ENCODE measurements around the gene TCL1B. TPM values are rescaled to one million over a fixed set of nuclear protein-coding genes. Genes with fewer than 3 reads are reported as not detected.

The TCL1B gene
- total RNA-seq, 3 donors from 2014 or later: not detected

GRCh38 chr14:95651028-95651427 is 35.2 kb upstream of the TCL1B start:
- ATAC-seq (no peak), DNase-seq (no peak)
- no peaks in the 10 kb centered on the region for H3K9me3 ChIP-seq
- no peak overlapping the region for H3K4me3 ChIP-seq
- TF ChIP-seq CTCF (IDR thresholded peaks at IDR 0.05): no peak
- H3K36me3 ChIP-seq (ENCODE audit: low read depth): no peaks in the 10 kb centered on the region
- intact Hi-C loops (cut with DNase I, micrococcal nuclease): no loop called here
- no peaks in the 10 kb centered on the region for H3K4me1 ChIP-seq (ENCODE audit: low read depth)

- DNase-seq: no peak
- no peak for ATAC-seq
- TF ChIP-seq CTCF (IDR thresholded peaks at IDR 0.05): no peak
- Histone ChIP-seq H3K9me3 (no peaks in the 10 kb centered on the region), H3K36me3 (ENCODE audit: low read depth) (no peaks in the 10 kb centered on the region), H3K4me3 (no peak overlapping the region), H3K4me1 (ENCODE audit: low read depth) (no peaks in the 10 kb centered on the region)
- intact Hi-C loops (cut with DNase I, micrococcal nuclease): no loop called here
Measured at GRCh38 chr14:95651821-95652583, 34.2 kb upstream of the TCL1B start.

- intact Hi-C loops (cut with DNase I, micrococcal nuclease): no loop called here
- no peak overlapping the region for H3K4me3 ChIP-seq
- no peaks in the 10 kb centered on the region for H3K36me3 ChIP-seq (ENCODE audit: low read depth)
- no peaks in the 10 kb centered on the region for H3K9me3 ChIP-seq
- ATAC-seq: no peak
- H3K4me1 ChIP-seq (ENCODE audit: low read depth): no peaks in the 10 kb centered on the region
- TF ChIP-seq CTCF (IDR thresholded peaks at IDR 0.05): no peak
- no peak for DNase-seq
Measured at GRCh38 chr14:95652690-95653089, 33.5 kb upstream of the TCL1B start.

- Histone ChIP-seq H3K36me3 (ENCODE audit: low read depth) (no peaks in the 10 kb centered on the region), H3K4me1 (ENCODE audit: low read depth) (no peaks in the 10 kb centered on the region), H3K4me3 (no peak overlapping the region), H3K9me3 (no peaks in the 10 kb centered on the region)
- TF ChIP-seq CTCF (IDR thresholded peaks at IDR 0.05): no peak
- ATAC-seq (no peak), DNase-seq (no peak)
- intact Hi-C loops (cut with DNase I, micrococcal nuclease): no loop called here
Measured at GRCh38 chr14:95655461-95655860, 30.8 kb upstream of the TCL1B start.

GRCh38 chr14:95656634-95657033 is 29.6 kb upstream of the TCL1B start:
- TF ChIP-seq CTCF (IDR thresholded peaks at IDR 0.05): no peak
- Histone ChIP-seq H3K4me3 (no peak overlapping the region), H3K9me3 (no peaks in the 10 kb centered on the region), H3K36me3 (ENCODE audit: low read depth) (no peaks in the 10 kb centered on the region), H3K4me1 (ENCODE audit: low read depth) (no peaks in the 10 kb centered on the region)
- no peak for DNase-seq
- intact Hi-C loops (cut with DNase I, micrococcal nuclease): no loop called here
- ATAC-seq: no peak
